Neural cell (in vitro differentiated cells): ENCODE results near the gene OSBP2.

Source experiments
- CTCF ChIP-seq: fragments of 450-650 bp; IDR thresholded peaks from 2 replicates; pipeline ENCODE4 v1.5.1; 2014; ENCODE audit warnings: antibody characterized with exemption, mild to moderate bottlenecking, moderate library complexity; ENCODE audit not compliant: poor library complexity, severe bottlenecking
- EP300 ChIP-seq: fragments of 450-650 bp; conservative IDR thresholded peaks from 2 replicates; pipeline ENCODE4 v1.6.1; 2014; ENCODE audit warnings: antibody characterized with exemption, mild to moderate bottlenecking, moderate library complexity; ENCODE audit not compliant: poor library complexity, severe bottlenecking
- EZH2 ChIP-seq: fragments of 200-600, 300-800 bp; shearing (Covaris generic), sonication (generic); IDR thresholded peaks from 2 replicates; pipeline ENCODE4 v1.6.1; 2014; ENCODE audit warnings: antibody characterized with exemption, low read length, borderline replicate concordance, mild to moderate bottlenecking; ENCODE audit not compliant: insufficient read depth, poor library complexity, severe bottlenecking
- MXI1 ChIP-seq: fragments of 450-650 bp; conservative IDR thresholded peaks from 2 replicates; pipeline ENCODE4 v1.6.1; 2014; ENCODE audit warnings: antibody characterized with exemption, mild to moderate bottlenecking; ENCODE audit not compliant: poor library complexity, severe bottlenecking
- POLR2AphosphoS5 ChIP-seq: IDR thresholded peaks from 2 replicates; pipeline ENCODE4 v1.6.1; 2012
- RAD21 ChIP-seq: fragments of 450-650 bp; conservative IDR thresholded peaks from 2 replicates; pipeline ENCODE4 v1.6.1; 2014; ENCODE audit warnings: antibody characterized with exemption, mild to moderate bottlenecking, moderate library complexity
- REST ChIP-seq: IDR thresholded peaks from 2 replicates; pipeline ENCODE4 v1.6.1; 2012; ENCODE audit warnings: borderline replicate concordance
- SMC3 ChIP-seq: fragments of 450-650 bp; conservative IDR thresholded peaks from 2 replicates; pipeline ENCODE4 v1.6.1; 2014; ENCODE audit warnings: antibody characterized with exemption, mild to moderate bottlenecking, moderate library complexity; ENCODE audit not compliant: poor library complexity
- TAF1 ChIP-seq: IDR thresholded peaks from 2 replicates; pipeline ENCODE4 v1.6.1; 2012; ENCODE audit warnings: low read depth

- no peak for TF ChIP-seq CTCF
- no peak for TF ChIP-seq EZH2
- no peak for TF ChIP-seq REST
- no peak for TF ChIP-seq RAD21
- no peak for TF ChIP-seq POLR2AphosphoS5
- no peak for TF ChIP-seq TAF1
- no peak for TF ChIP-seq SMC3
- TF ChIP-seq MXI1 = no peak
- no peak for TF ChIP-seq EP300
Measured at GRCh38 chr22:30879415-30879797, 184.7 kb downstream of the OSBP2 start.
